Smooth muscle cell (in vitro differentiated cells): Measurements from ENCODE around the gene TRIP6. TPM values are rescaled to one million over a fixed set of nuclear protein-coding genes. Genes with fewer than 3 reads are reported as not detected.
A peak's percentile ranks its signal among the peaks of the same experiment; 100 is the strongest.

ENCODE experiments used
- DNase-seq: peaks from one replicate; lab custom pipeline; 2025; ENCODE audit not compliant: unreplicated experiment; lab: John Stamatoyannopoulos, UW
- H2AFZ ChIP-seq: fragments of 200-600 bp; sonication (generic); 2 replicates; pipeline ENCODE4 v1.6.0; 2016; ENCODE audit warnings: antibody characterized with exemption, low read depth, mild to moderate bottlenecking
- H3F3A ChIP-seq: fragments of 200-600 bp; sonication (generic); 2 replicates; pipeline ENCODE4 v1.6.0; 2017; ENCODE audit warnings: antibody characterized with exemption, low read depth
- H3K27ac ChIP-seq: fragments of 200-600 bp; sonication (generic); 2 replicates; pipeline ENCODE4 v1.5.1; 2016; ENCODE audit warnings: low read depth, mild to moderate bottlenecking
- H3K27me3 ChIP-seq: fragments of 200-600 bp; sonication (generic); 2 replicates; pipeline ENCODE4 v1.6.1; 2016; ENCODE audit warnings: low read depth, mild to moderate bottlenecking
- H3K36me3 ChIP-seq: fragments of 200-600 bp; sonication (generic); 2 replicates; pipeline ENCODE4 v1.5.1; 2016; ENCODE audit warnings: low read depth
- H3K4me1 ChIP-seq: fragments of 200-600 bp; sonication (generic); 2 replicates; pipeline ENCODE4 v1.5.1; 2016; ENCODE audit warnings: low read depth
- H3K4me2 ChIP-seq: fragments of 200-600 bp; sonication (generic); 2 replicates; pipeline ENCODE4 v1.6.0; 2016; ENCODE audit warnings: mild to moderate bottlenecking
- H3K4me3 ChIP-seq: fragments of 200-600 bp; sonication (generic); 2 replicates; pipeline ENCODE4 v1.5.1; 2016; ENCODE audit warnings: mild to moderate bottlenecking
- H3K79me2 ChIP-seq: fragments of 200-600 bp; sonication (generic); 2 replicates; pipeline ENCODE4 v1.6.0; 2016; ENCODE audit warnings: low read depth, mild to moderate bottlenecking
- H3K9ac ChIP-seq: fragments of 200-600 bp; sonication (generic); 2 replicates; pipeline ENCODE4 v1.6.0; 2016; ENCODE audit warnings: low read depth
- H3K9me3 ChIP-seq: fragments of 200-600 bp; sonication (generic); replicated peaks from 2 replicates; pipeline ENCODE4 v1.5.1; 2016; ENCODE audit warnings: low read depth
- H4K20me1 ChIP-seq: fragments of 200-600 bp; sonication (generic); 2 replicates; pipeline ENCODE4 v1.6.0; 2016; ENCODE audit warnings: low read depth
- CTCF ChIP-seq: fragments of 200-600 bp; sonication (generic); IDR thresholded peaks from 2 replicates; pipeline ENCODE4 v1.5.1; 2017; ENCODE audit warnings: borderline replicate concordance, mild to moderate bottlenecking, antibody characterized with exemption; ENCODE audit not compliant: insufficient read depth, poor library complexity, severe bottlenecking
- WGBS: methylation state at CpG from one replicate; pipeline ENCODE4 v1.1.7; 2016; ENCODE audit warnings: low lambda C conversion rate; 5-methylcytosine and 5-hydroxymethylcytosine counted together
- polyA plus RNA-seq: library from polyadenylated mRNA; unstranded; fragments of >200 nt; fragmentation: Nextera tagmentation; extraction: Ambion mirVana; gene quantifications from 2 replicates; pipeline ENCODE4 v1.2.1, GENCODE V29; 2016
- total RNA-seq: library from RNA; depleted of rRNA; stranded (reverse); fragments of >200 nt; gene quantifications from 2 replicates; pipeline ENCODE4 v1.2.3, GENCODE V29; 2014

TRIP6 gene
- total and polyA plus RNA-seq, 2 experiments from 2014 or later = 46.8 to 65.6 TPM

DNA sequence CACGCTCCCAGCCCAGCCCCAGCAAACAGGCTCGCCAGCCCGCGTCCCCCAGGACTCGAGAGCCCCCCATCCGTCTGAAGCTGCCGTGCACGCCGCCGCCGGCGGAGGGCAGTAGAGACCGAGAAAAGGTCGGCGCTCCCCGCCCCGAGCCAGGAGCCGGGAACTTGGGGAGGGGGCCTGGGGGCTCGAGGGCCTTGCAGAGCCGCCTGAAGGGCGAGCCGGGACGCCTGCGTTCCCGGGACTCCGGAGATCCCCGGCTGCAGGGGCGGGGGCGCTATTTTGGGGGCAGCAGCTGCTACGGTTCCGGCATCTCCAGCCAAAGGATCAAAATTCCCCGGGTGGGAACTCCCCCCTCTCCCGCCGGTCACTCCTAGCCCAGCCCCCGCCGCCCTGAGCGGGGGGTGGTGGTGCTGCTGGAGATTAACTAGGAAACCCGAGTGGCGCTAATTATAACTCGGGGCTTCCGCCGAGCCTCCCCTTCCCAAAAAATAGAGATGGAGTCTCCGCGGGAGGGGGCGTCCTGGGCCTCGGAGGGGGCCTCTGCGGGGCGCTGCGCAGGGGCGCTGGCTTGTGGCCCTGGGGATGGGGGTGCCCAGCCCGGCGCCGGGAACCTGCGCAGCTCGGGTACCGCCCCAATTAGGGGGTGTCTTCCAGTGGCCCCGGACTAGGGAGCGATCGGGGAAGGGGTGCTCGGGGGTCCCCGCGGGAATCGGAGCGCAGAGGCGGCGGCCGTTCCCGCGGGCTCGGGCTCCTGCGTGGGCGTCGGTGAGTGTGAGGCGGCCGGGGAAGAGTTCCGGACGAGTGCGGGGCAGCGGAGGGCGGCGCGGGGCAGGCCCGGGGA lies 27.9 kb downstream of the TRIP6 start:
- Histone ChIP-seq H3K4me3 (peak overlapping the region; percentile 72), H3K9ac (no peak overlapping the region), H3K27ac (no peak overlapping the region), H3K4me1 (peaks cover 27% of the 10 kb centered on the region), H2AFZ (peak overlapping the region; percentile 75), H3K36me3 (no peaks in the 10 kb centered on the region), H4K20me1 (no peaks in the 10 kb centered on the region), H3K27me3 (peaks cover 26% of the 10 kb centered on the region), H3K9me3 (no peaks in the 10 kb centered on the region), H3K4me2 (peak overlapping the region; percentile 100), H3K79me2 (no peaks in the 10 kb centered on the region), H3F3A (no peaks in the 10 kb centered on the region)
- under 1% methylated on average over 71 of the region's 83 CpGs for WGBS
- peak; percentile 89 for TF ChIP-seq CTCF
- peak; percentile 45 for DNase-seq

- no peak for TF ChIP-seq CTCF
- Histone ChIP-seq H3K4me3 (peak within 1 kb of the TSS; percentile 72), H3K4me1 (peaks cover 27% of the 10 kb centered on the region), H3K9me3 (no peaks in the 10 kb centered on the region), H4K20me1 (no peaks in the 10 kb centered on the region), H3F3A (no peaks in the 10 kb centered on the region), H3K27ac (no peak within 1 kb of the TSS), H3K27me3 (peaks cover 26% of the 10 kb centered on the region), H3K36me3 (no peaks in the 10 kb centered on the region), H3K79me2 (no peaks in the 10 kb centered on the region), H3K9ac (no peak within 1 kb of the TSS), H3K4me2 (peak within 1 kb of the TSS; percentile 100), H2AFZ (peak within 1 kb of the TSS; percentile 75)
- no peak for DNase-seq
- WGBS = 0% methylated on average over 2 of the region's 32 CpGs
These were observed 28.4 kb downstream of the TRIP6 start, which contains the start of gene ACHE for GRCh38 chr7:100895701-100895955. Gene ACHE (minus strand): TSS chr7:100895888. CDS start chr7:100894232, 1,656 bp downstream.

DNA sequence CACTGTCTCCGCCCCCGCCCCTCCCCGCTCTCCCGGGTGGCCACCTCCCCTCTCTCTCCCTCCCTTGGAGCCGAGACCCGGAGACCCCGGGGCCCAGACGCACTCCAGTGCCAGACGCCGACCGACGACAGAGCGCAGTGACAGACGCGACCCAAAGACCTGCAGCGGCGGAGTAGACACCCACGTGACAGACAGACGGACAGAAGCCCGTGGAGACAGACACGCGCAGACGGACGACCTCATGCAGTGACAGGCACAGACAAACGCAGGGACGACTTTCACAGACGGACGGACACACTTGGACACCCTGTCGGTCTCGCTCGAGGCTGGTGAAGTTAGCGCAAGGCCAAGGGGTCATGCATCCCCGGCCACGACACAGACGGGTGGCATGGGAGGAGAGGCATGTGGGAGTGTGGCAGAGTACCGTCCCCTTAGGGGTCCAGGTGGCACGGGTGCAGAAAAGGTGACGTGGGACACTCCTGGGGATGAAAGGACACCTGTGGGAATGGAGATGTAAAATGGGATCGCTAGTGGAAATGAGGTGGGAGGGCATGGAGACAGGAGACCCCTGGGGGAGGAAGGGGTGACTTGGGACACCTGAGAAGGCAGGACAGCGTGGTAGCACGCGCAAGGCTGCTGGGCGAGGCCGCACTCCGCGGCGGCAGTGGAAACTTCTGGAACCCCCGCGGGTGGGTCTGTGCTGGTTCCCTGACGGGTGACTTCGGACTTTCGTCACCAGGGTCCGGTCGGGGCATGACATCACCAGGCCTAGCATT lies 29.0 kb downstream of the TRIP6 start:
- H3K4me3 ChIP-seq = peak overlapping the region; percentile 72
- no peaks in the 10 kb centered on the region for H3K36me3 ChIP-seq
- no peaks in the 10 kb centered on the region for H4K20me1 ChIP-seq
- H3K79me2 ChIP-seq = no peaks in the 10 kb centered on the region
- H3F3A ChIP-seq = no peaks in the 10 kb centered on the region
- H3K27me3 ChIP-seq = peaks cover 26% of the 10 kb centered on the region
- H3K4me1 ChIP-seq = peaks cover 24% of the 10 kb centered on the region
- H3K4me2 ChIP-seq = peak overlapping the region; percentile 100
- 7% methylated on average over 39 of the region's 54 CpGs for WGBS
- DNase-seq = peak; percentile 7
- H3K9me3 ChIP-seq = no peaks in the 10 kb centered on the region
- no peak overlapping the region for H3K9ac ChIP-seq
- no peak overlapping the region for H3K27ac ChIP-seq
- H2AFZ ChIP-seq = no peak overlapping the region
- TF ChIP-seq CTCF = no peak
